GM21390 (cell line): ENCODE data around the gene SPCS1.

Experiments used
- ATAC-seq: cut with Tn5 transposase; IDR thresholded peaks from one replicate; pipeline ENCODE4 v1.9.1; 2021; ENCODE audit not compliant: unreplicated experiment

The SPCS1 gene

GRCh38 chr3:52694528-52695189, 11.2 kb upstream of the SPCS1 start:
- no peak for ATAC-seq

DNA sequence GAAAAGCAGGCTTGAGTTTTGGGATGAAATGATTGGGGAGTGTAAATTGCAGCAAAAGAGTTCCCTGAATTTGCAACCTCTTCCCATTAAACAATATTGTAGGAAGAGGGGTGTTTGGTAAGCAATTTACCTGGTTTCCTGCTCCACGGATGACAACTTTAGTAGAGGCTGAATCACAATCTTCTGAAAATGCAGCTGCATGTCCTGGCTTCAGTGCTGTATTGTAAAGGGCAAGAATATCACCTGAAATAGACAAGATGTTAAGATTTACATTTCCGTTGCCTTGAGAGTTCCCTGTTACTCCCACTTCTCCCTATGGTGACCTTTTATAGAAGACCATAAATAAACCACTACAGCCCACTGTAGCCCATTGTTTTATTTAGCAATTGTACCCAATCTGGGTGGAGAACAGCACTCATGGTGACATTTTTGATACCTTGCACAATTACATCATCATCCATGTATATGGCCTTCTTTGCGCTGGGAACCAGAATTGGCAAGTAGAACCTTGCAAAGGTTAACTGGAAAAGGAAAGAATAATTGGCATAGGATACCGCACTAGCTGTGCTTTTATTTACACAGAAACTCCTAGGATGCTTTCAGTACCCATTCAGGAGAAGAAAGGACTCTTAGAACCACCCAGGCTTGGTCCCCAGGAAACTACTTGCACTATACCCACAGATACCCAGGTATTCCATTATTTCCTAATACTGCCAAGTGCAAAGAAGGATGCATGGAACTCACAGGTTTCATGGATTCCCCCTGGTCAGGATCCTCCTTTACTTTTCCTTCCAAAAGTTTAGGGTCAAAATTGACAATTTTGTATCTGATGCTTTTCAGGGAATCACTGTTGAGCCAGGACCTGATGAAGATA, 9.9 kb upstream of the SPCS1 start:
- no peak for ATAC-seq

- no peak for ATAC-seq
These were observed 8.9 kb upstream of the SPCS1 start for GRCh38 chr3:52696830-52697631.

DNA sequence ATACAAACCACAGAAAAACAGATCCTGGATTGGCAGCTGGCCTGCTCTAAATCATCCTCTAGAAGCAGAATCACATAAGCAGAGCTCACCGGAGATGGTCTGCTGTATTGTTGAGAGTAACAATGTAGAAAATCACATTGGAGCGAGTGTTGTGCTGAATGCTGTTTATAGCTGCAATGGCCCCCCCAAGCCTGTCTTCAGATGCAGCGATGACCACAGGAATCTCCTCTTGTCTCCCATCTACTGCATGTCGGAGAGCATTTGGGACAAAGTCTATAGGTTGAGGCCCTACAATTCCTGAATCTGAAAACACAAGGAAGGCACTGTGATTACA, 8.3 kb upstream of the SPCS1 start:
- ATAC-seq, result no peak

DNA sequence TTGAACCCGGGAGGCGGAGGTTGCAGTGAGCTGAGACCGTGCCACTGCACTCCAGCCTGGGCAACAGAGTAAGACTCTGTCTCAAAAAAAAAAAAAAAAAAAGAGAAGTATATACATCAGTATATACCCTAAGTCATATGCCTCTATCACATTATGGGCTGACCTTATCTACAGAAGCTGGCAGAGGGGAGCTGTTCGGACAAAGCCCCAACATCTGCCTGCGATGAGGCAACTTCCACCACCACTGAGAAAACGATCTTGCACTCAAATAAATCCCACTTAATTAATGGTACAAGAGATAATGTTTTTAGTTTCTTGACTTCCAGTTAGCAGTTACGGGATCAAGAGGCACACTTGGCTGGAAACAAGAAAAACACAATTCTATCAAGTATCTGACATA, 2.6 kb upstream of the SPCS1 start:
- no peak for ATAC-seq

GRCh38 chr3:52704611-52705437, 1.1 kb upstream of the SPCS1 start:
- peak; percentile 7 for ATAC-seq

GRCh38 chr3:52705438-52705687, 543 bp upstream of the SPCS1 start:
- no peak for ATAC-seq

DNA sequence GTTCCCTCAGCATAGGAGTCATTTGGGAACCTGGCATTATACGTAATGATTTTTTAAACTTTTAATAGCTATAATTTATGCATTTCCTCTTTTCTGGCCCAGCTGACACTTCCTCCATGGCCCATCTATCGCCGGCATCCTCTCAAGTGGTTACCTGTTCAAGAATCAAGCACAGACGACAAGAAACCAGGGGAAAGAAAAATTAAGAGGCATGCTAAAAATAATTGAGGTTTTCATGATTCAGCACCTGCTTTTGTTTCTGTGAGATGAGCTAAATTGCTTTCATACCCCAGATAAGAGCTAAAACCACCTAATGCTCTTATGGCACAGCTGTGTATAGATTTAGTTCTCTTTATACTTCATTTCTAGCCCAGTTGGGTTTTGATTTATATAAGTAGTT, 1.7 kb downstream of the SPCS1 start:
- ATAC-seq, result no peak

DNA sequence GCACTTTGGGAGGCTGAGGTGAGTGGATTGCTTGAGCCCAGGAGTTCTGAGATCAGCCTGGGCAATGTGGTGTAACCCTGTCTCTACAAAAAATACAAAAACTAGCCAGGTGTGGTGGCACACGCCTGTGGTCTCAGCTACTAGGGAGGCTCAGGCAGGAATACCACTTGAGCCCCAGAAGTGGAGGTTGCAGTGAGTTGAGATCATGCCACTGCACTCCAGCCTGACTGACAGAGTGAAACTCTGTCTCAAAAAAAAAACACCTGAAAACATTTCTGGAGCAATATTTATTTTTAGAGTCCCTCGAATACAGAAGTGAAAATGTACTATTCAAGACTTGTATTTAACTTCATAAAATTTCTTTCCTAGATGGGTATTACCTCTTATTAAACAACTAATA, 4.6 kb downstream of the SPCS1 start:
- no peak for ATAC-seq

- no peak for ATAC-seq
These were observed 6.6 kb downstream of the SPCS1 start for GRCh38 chr3:52712291-52713212.

GRCh38 chr3:52714335-52715302, 8.7 kb downstream of the SPCS1 start:
- ATAC-seq, result no peak

DNA sequence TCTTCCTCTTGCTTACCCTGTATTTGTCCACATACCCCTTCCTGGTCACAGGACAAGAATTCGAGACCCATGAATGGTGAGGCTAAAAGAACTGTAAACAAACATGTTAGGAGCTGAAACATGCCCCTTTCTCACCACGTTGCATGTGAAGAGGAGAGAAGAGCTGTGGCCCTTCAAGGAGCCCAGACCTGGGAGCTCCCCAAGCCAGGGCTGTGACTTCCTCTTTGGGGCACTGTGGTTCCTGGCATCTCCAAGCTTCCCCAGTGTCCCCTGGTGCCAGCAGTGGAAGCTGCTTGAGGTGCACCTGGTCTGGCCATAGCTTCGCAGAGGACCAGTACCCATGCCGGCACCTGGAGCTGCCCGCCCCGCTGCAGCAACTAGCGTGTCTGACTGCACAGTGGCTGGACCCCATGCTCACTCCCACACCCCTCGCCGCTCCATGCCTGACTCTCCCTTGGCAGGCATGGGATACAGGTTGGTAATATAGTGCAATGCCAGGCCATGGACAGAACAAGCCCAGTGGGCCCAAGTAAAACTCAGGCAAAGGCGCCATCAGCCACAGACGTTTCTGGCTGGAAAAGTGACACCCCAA, 9.9 kb downstream of the SPCS1 start:
- ATAC-seq, result no peak

- ATAC-seq, result no peak
These were observed 13.7 kb downstream of the SPCS1 start for GRCh38 chr3:52719618-52720017.

DNA sequence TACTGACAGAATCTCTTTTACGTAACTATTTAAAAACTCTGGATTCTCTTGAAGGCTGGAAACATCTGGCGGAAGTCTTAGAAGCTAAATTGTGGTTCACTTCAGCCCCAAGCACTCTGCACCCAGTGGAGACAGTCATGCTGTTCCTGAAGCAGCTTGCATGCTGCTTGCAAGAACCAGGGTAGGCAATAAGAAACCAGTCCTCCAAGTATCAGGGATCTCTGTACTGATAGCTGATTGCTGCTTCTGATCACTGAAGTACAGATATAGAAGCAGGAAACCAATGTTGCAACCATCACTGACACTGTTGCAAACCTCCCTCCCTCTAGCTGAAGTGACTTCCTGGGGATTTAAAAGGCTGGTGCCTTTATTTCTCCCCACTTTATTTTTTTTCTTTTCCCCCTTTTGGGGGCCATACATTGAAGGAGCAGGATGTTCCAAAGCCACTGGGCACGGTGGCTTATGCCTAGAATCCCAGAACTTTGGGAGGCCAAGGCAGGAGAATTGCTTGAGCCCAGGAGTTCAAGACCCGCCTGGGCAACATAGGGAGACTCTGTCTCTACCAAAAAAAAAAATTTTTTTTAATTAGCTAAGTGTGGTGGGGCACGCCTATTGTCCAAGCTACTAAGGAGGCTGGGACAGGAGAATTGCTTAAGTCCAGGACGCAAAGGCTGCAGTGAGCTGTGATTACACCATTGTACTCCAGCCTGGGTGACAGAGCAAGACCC, 15.3 kb downstream of the SPCS1 start:
- ATAC-seq, result no peak

DNA sequence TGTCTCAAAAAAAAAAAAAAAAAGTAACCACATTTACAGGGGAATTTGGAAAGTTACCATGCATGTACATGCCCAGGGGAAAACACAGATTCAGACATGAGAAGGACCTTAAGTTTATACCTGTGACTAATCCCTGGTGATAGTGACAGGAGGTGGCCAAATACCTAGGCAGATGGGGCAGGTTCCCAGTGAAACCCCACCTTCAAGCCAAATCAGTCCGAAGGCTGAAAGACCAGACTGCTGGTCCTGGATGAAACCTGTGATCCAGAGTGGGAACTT, 15.8 kb downstream of the SPCS1 start:
- no peak for ATAC-seq

DNA sequence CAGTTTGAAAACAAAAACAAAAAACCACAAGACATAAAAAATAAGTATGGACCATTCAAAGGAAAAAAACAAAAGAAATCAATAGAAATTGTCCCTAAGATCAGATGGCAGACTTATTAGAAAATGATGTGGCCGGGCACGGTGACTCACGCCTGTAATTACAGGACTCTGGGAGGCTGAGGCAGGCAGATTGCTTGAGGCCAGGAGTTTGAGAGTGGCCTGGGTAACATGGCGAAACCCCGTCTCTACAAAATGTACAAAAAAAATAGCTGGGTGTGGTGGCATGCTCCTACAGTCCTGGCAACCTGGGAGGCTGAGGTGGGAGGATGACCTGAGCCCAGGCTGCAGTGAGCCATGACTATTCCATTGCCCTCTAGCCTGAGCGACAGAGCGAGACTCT, 16.6 kb downstream of the SPCS1 start:
- ATAC-seq, result no peak

- ATAC-seq, result no peak
These were observed 18.0 kb downstream of the SPCS1 start for GRCh38 chr3:52723935-52724334.

DNA sequence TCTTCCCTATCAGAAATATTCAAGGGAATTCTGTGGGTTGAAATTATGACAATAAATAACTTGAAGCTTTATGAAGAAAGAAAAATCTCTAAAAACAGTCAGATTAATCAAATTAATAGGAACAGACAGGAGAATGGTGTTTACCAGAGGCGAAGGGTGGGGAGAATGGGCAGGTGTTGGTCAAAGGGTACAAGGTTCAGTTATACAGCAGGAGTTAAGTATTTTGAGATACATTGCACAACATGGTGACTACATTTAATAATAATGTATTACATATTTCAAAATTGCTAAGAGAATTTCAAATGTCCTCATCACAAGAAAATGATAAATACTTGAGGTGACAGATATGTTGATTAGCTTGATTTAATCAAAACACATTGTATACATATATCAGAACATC, 18.6 kb downstream of the SPCS1 start:
- no peak for ATAC-seq
